H1 (cell line): ENCODE measurements around the gene CIT. TPM values are rescaled to one million over a fixed set of nuclear protein-coding genes. Genes with fewer than 3 reads are reported as not detected.

Source experiments
- CTCF ChIA-PET: fragments of 300-600 bp; sonication (Branson Sonifier 250); formaldehyde crosslinking; loops from one replicate; lab custom pipeline; 2021; ENCODE audit not compliant: partially characterized antibody; lab: Charles Lee
- POLR2A ChIA-PET: fragments of 300-600 bp; sonication (Branson Sonifier 250); formaldehyde crosslinking; loops from one replicate; lab custom pipeline; 2021; ENCODE audit warnings: inconsistent platforms; ENCODE audit not compliant: partially characterized antibody; lab: Charles Lee
- DNase-seq, 2 experiments: peaks; one replicate each; pipeline versions ENCODE4 v3.0.0 to v3.0.0-alpha.2; 2010 to 2022; ENCODE audit warnings: low spot score in 2 of 2, low read depth in 1 of 2, mixed read lengths in 1 of 2
- FAIRE-seq: peaks from 2 replicates; lab custom pipeline; 2011; peaks lifted over from hg19 to GRCh38; lab: Jason Lieb, UNC
- H2AFZ ChIP-seq: 2 replicates; pipeline ENCODE4 v1.8.1; 2012; ENCODE audit warnings: low read length, inconsistent platforms
- H2AK5ac ChIP-seq: 2 replicates; pipeline ENCODE4 v1.6.1; 2013; ENCODE audit warnings: low read depth, low read length
- H2BK120ac ChIP-seq: replicated peaks from 2 replicates; pipeline ENCODE3; 2013; ENCODE audit warnings: low read depth, low read length, inconsistent platforms
- H2BK12ac ChIP-seq: 2 replicates; pipeline ENCODE4 v1.6.1; 2013; ENCODE audit warnings: low read depth, low read length
- H2BK15ac ChIP-seq: 2 replicates; pipeline ENCODE4 v1.6.1; 2013; ENCODE audit warnings: low read length
- H2BK20ac ChIP-seq: 2 replicates; pipeline ENCODE4 v1.6.1; 2013; ENCODE audit warnings: low read length
- H2BK5ac ChIP-seq: 2 replicates; pipeline ENCODE4 v1.6.1; 2013; ENCODE audit warnings: low read depth, low read length
- H3K14ac ChIP-seq: 2 replicates; pipeline ENCODE4 v1.6.1; 2013; ENCODE audit warnings: inconsistent platforms; ENCODE audit not compliant: insufficient read length
- H3K18ac ChIP-seq: 2 replicates; pipeline ENCODE4 v1.6.1; 2013; ENCODE audit warnings: low read length; ENCODE audit errors: extremely low read depth
- H3K23ac ChIP-seq: 2 replicates; pipeline ENCODE4 v1.6.1; 2013; ENCODE audit warnings: inconsistent platforms; ENCODE audit not compliant: insufficient read length
- H3K23me2 ChIP-seq: 2 replicates; pipeline ENCODE4 v1.6.1; 2013; ENCODE audit warnings: low read depth, low read length
- H3K27ac ChIP-seq: 2 replicates; pipeline ENCODE4 v1.6.1; 2011; ENCODE audit warnings: low read depth, low read length, inconsistent platforms
- H3K27me3 ChIP-seq, 4 experiments: replicated peaks in 1 of 4; 1 replicate in 1 of 4; 2 replicates in 3 of 4; pipeline versions ENCODE4 v1.6.1 to v1.8.1; 2011 to 2013; ENCODE audit warnings: low read length in 3 of 4, mild to moderate bottlenecking in 3 of 4, inconsistent platforms in 2 of 4, mixed read lengths in 2 of 4, moderate library complexity in 1 of 4; ENCODE audit not compliant: control insufficient read depth in 3 of 4, insufficient read depth in 3 of 4; ENCODE audit errors: extremely low read depth in 1 of 4
- H3K36me3 ChIP-seq, 4 experiments: 2 replicates each; pipeline versions ENCODE4 v1.6.1 to v1.8.1; 2011 to 2013; ENCODE audit warnings: mild to moderate bottlenecking in 4 of 4, low read length in 3 of 4, moderate library complexity in 2 of 4, control low read depth in 1 of 4, inconsistent platforms in 1 of 4; ENCODE audit not compliant: insufficient read depth in 4 of 4, control insufficient read depth in 2 of 4
- H3K4ac ChIP-seq: replicated peaks from 2 replicates; pipeline ENCODE3; 2013; ENCODE audit warnings: low read length, low read depth, mixed read lengths, inconsistent platforms; ENCODE audit not compliant: insufficient read length
- H3K4me1 ChIP-seq, 4 experiments: replicated peaks in 1 of 4; 1 replicate in 1 of 4; 2 replicates in 3 of 4; pipeline versions ENCODE4 v1.6.1 to v1.8.1; 2011 to 2013; ENCODE audit warnings: low read length in 3 of 4, inconsistent platforms in 2 of 4, mixed read lengths in 1 of 4; ENCODE audit not compliant: insufficient read depth in 4 of 4, control insufficient read depth in 3 of 4
- H3K4me2 ChIP-seq, 2 experiments: 2 replicates each; pipeline versions ENCODE4 v1.6.1 to v1.8.1; 2011 to 2013; ENCODE audit warnings: low read depth in 2 of 2, low read length in 2 of 2, control low read depth in 1 of 2, inconsistent platforms in 1 of 2, mild to moderate bottlenecking in 1 of 2; ENCODE audit not compliant: insufficient read depth in 1 of 2
- H3K4me3 ChIP-seq, 4 experiments: fragments of 200-600, 300-600 bp in 1 of 4; sonication (generic), shearing (Covaris generic), sonication (Bioruptor Twin) in 1 of 4; 2 replicates each; pipeline versions ENCODE4 v1.5.1 to v1.8.1; 2011 to 2016; ENCODE audit warnings: low read length in 4 of 4, low read depth in 3 of 4, control low read depth in 2 of 4, inconsistent platforms in 2 of 4, mild to moderate bottlenecking in 2 of 4, mixed read lengths in 1 of 4, moderate library complexity in 1 of 4; ENCODE audit not compliant: insufficient read depth in 2 of 4; ENCODE audit errors: extremely low read depth in 1 of 4
- H3K56ac ChIP-seq: replicated peaks from 2 replicates; pipeline ENCODE3; 2013; ENCODE audit warnings: low read depth, mild to moderate bottlenecking, mixed read lengths, low read length, inconsistent platforms; ENCODE audit not compliant: insufficient read length
- H3K79me1 ChIP-seq: 2 replicates; pipeline ENCODE4 v1.6.1; 2013; ENCODE audit warnings: low read depth, low read length, control low read depth
- H3K79me2 ChIP-seq, 2 experiments: 2 replicates each; pipeline versions ENCODE4 v1.6.1 to v1.8.1; 2012 to 2013; ENCODE audit warnings: low read length in 2 of 2, mild to moderate bottlenecking in 2 of 2, inconsistent platforms in 1 of 2; ENCODE audit not compliant: insufficient read depth in 2 of 2, control insufficient read depth in 1 of 2
- H3K9ac ChIP-seq, 4 experiments: replicated peaks in 1 of 4; 1 replicate in 1 of 4; 2 replicates in 3 of 4; pipeline versions ENCODE4 v1.6.1 to v1.8.1; 2011 to 2013; ENCODE audit warnings: low read depth in 3 of 4, low read length in 3 of 4, control low read depth in 2 of 4, mild to moderate bottlenecking in 2 of 4, moderate library complexity in 2 of 4, inconsistent platforms in 1 of 4; ENCODE audit errors: extremely low read depth in 1 of 4
- H3K9me3 ChIP-seq, 2 experiments: 2 replicates each; pipeline versions ENCODE4 v1.6.1 to v1.8.1; 2012 to 2013; ENCODE audit warnings: mild to moderate bottlenecking in 2 of 2, moderate library complexity in 2 of 2, control low read depth in 1 of 2, inconsistent platforms in 1 of 2, low read depth in 1 of 2, low read length in 1 of 2, mixed read lengths in 1 of 2; ENCODE audit not compliant: insufficient read depth in 2 of 2
- H4K20me1 ChIP-seq, 2 experiments: replicated peaks in 1 of 2; 2 replicates each; pipeline versions ENCODE3 to v1.8.1; 2011 to 2013; ENCODE audit warnings: inconsistent platforms in 2 of 2, low read length in 2 of 2, mild to moderate bottlenecking in 1 of 2; ENCODE audit not compliant: insufficient read depth in 2 of 2, control insufficient read depth in 1 of 2
- H4K5ac ChIP-seq: 2 replicates; pipeline ENCODE4 v1.6.1; 2013; ENCODE audit warnings: low read length, low read depth, mixed read lengths, inconsistent platforms; ENCODE audit not compliant: insufficient read length
- H4K8ac ChIP-seq: 2 replicates; pipeline ENCODE4 v1.8.0; 2013; ENCODE audit warnings: mild to moderate bottlenecking, moderate library complexity, low read length, inconsistent platforms; ENCODE audit not compliant: insufficient read depth; ENCODE audit errors: extremely low read depth
- H4K91ac ChIP-seq: replicated peaks from 2 replicates; pipeline ENCODE3; 2013; ENCODE audit warnings: low read length, mixed read lengths, inconsistent platforms; ENCODE audit not compliant: insufficient read length
- ATF3 ChIP-seq: IDR thresholded peaks from 2 replicates; pipeline ENCODE4 v1.6.1; 2011; ENCODE audit warnings: low read depth, mild to moderate bottlenecking, low read length; ENCODE audit not compliant: insufficient read depth
- BCL11A ChIP-seq, 2 experiments: IDR thresholded peaks; one replicate each; pipeline ENCODE4 v1.6.1; 2011; ENCODE audit warnings: low read depth in 2 of 2, low read length in 2 of 2, mild to moderate bottlenecking in 2 of 2
- CREB1 ChIP-seq: IDR thresholded peaks from 2 replicates; pipeline ENCODE4 v1.6.1; 2012; ENCODE audit warnings: inconsistent platforms
- EGR1 ChIP-seq: IDR thresholded peaks from 2 replicates; pipeline ENCODE4 v1.6.1; 2011; ENCODE audit warnings: low read depth, low read length, borderline replicate concordance
- EP300 ChIP-seq, 2 experiments: IDR thresholded peaks; 1 replicate in 1 of 2; 2 replicates in 1 of 2; pipeline ENCODE4 v1.6.1; 2011 to 2012; ENCODE audit warnings: low read depth in 2 of 2, low read length in 2 of 2, mild to moderate bottlenecking in 2 of 2, borderline replicate concordance in 1 of 2, inconsistent platforms in 1 of 2, moderate library complexity in 1 of 2
- EZH2 ChIP-seq: fragments of 200-600 bp; sonication (generic); IDR thresholded peaks from 2 replicates; pipeline ENCODE4 v1.7.1; 2012; ENCODE audit warnings: low read depth, mild to moderate bottlenecking, moderate library complexity, low read length, inconsistent platforms; ENCODE audit not compliant: severe bottlenecking
- HDAC2 ChIP-seq, 2 experiments: fragments of 300-600 bp in 1 of 2; sonication (generic) in 1 of 2; IDR thresholded peaks; 2 replicates each; pipeline ENCODE4 v1.6.1; 2011 to 2012; ENCODE audit warnings: low read depth in 2 of 2, low read length in 2 of 2, mild to moderate bottlenecking in 2 of 2, moderate library complexity in 2 of 2, borderline replicate concordance in 1 of 2, inconsistent platforms in 1 of 2
- JUN ChIP-seq: IDR thresholded peaks from 2 replicates; pipeline ENCODE4 v1.6.1; 2011; ENCODE audit warnings: low read depth, mild to moderate bottlenecking, improper control_type of control experiment, low read length
- MAFK ChIP-seq: IDR thresholded peaks from 2 replicates; pipeline ENCODE4 v1.6.1; 2012; ENCODE audit warnings: low read depth, mild to moderate bottlenecking, improper control_type of control experiment, low read length
- NRF1 ChIP-seq: IDR thresholded peaks from 2 replicates; pipeline ENCODE4 v1.6.1; 2011; ENCODE audit warnings: mild to moderate bottlenecking, low read depth, low read length, improper control_type of control experiment
- RFX5 ChIP-seq: IDR thresholded peaks from 2 replicates; pipeline ENCODE4 v1.6.1; 2011; ENCODE audit warnings: low read depth, low read length, improper control_type of control experiment, borderline replicate concordance
- SAP30 ChIP-seq: fragments of 300-600 bp; sonication (generic); IDR thresholded peaks from 2 replicates; pipeline ENCODE4 v1.7.1; 2012; ENCODE audit warnings: low read length, moderate library complexity, mild to moderate bottlenecking, inconsistent platforms; ENCODE audit not compliant: insufficient read depth, insufficient replicate concordance
- SP4 ChIP-seq: IDR thresholded peaks from 2 replicates; pipeline ENCODE4 v1.6.1; 2012; ENCODE audit warnings: low read length, inconsistent platforms
- TCF12 ChIP-seq: IDR thresholded peaks from 2 replicates; pipeline ENCODE4 v1.6.1; 2011; ENCODE audit warnings: low read depth, mild to moderate bottlenecking, low read length
- WGBS, 2 experiments: shearing (Covaris generic) in 1 of 2; methylation state at CpG; one replicate each; pipeline versions ENCODE4 v1.1.6 to v1.1.7; 2013 to 2015; ENCODE audit warnings: low lambda C conversion rate in 2 of 2, mixed read lengths in 2 of 2, inconsistent platforms in 1 of 2, low coverage in 1 of 2, missing lambda C conversion rate in 1 of 2; ENCODE audit not compliant: insufficient replicate concordance in 2 of 2, insufficient coverage in 1 of 2, insufficient read length in 1 of 2; ENCODE audit errors: extremely low coverage in 1 of 2, missing lambda C conversion rate in 1 of 2; 5-methylcytosine and 5-hydroxymethylcytosine counted together
- polyA plus RNA-seq, 7 experiments: library from polyadenylated mRNA; depleted of rRNA in 3 of 7; stranded (reverse) in 5 of 7; unstranded in 2 of 7; fragments of >200 nt in 5 of 7; fragments of 200-250 nt in 2 of 7; gene quantifications; 1 replicate in 5 of 7; 2 replicates in 1 of 7; 4 replicates in 1 of 7; pipeline versions ENCODE4 v1.2.1 to v1.2.3, GENCODE V29; 2011 to 2013; ENCODE audit warnings: missing spikeins in 2 of 7, mixed read lengths in 2 of 7
- total RNA-seq: library from RNA; stranded (reverse); fragmentation: NEBNext Ultra II Directional; extraction: Animal tissue kit (Norgen Biotek cat#: 25700); gene quantifications from 2 replicates; pipeline ENCODE4 v1.2.1, GENCODE V29; 2021

The CIT gene
- total and polyA plus RNA-seq, 2 of the 8 experiments (the other 6 are each of a cell fraction or from before 2014, with no cell fraction given): 17.1 to 60.9 TPM

GRCh38 chr12:119783787-119784186 lies 93.3 kb downstream of the CIT start:
- Histone ChIP-seq H3K27me3 (no peaks in the 10 kb centered on the region), H3K23me2 (no peaks in the 10 kb centered on the region), H2AK5ac (no peak overlapping the region), H3K27ac (no peak overlapping the region), H3K79me2 (no peaks in the 10 kb centered on the region), H2BK20ac (no peak overlapping the region), H2BK120ac (no peak overlapping the region), H4K5ac (no peak overlapping the region), H2BK12ac (no peak overlapping the region), H2AFZ (no peak overlapping the region), H3K36me3 (peaks cover 5 to 36% (median 18%) of the 10 kb centered on the region in 4 experiments; a peak in 6 of 8 replicates), H3K4me1 (no peaks in the 10 kb centered on the region), H4K8ac (no peak overlapping the region), H3K56ac (no peak overlapping the region), H4K91ac (no peak overlapping the region), H3K18ac (no peak overlapping the region), H4K20me1 (peaks cover 0 to 2% of the 10 kb centered on the region in 2 experiments), H2BK5ac (no peak overlapping the region), H2BK15ac (no peak overlapping the region), H3K9me3 (no peaks in the 10 kb centered on the region), H3K14ac (no peak overlapping the region), H3K23ac (no peak overlapping the region), H3K79me1 (no peaks in the 10 kb centered on the region), H3K4me3 (no peak overlapping the region), H3K9ac (no peak overlapping the region), H3K4ac (no peak overlapping the region), H3K4me2 (no peak overlapping the region)
- ChIA-PET POLR2A (no interaction called here), CTCF (no interaction called here)
- DNase-seq (no peak), FAIRE-seq (no peak)
- WGBS, 2 experiments: 95% methylated on average over 6 of the region's 6 CpGs; no CpG with 5 or more reads in 1 of the 2 experiments
- TF ChIP-seq SP4: no peak
- no peak for TF ChIP-seq HDAC2 (IDR thresholded peaks at IDR 0.05; ENCODE audit: borderline replicate concordance in 1 of 2, low read depth in 2 of 2, low read length in 2 of 2)
- no peak for TF ChIP-seq ATF3
- no peak for TF ChIP-seq CREB1
- TF ChIP-seq NRF1: no peak
- TF ChIP-seq RFX5: no peak
- no peak for TF ChIP-seq JUN
- no peak for TF ChIP-seq SAP30
- TF ChIP-seq EGR1: no peak
- no peak for TF ChIP-seq EP300 (IDR thresholded peaks at IDR 0.05; ENCODE audit: borderline replicate concordance in 1 of 2, low read depth in 2 of 2, low read length in 2 of 2)
- TF ChIP-seq TCF12: no peak
- no peak for TF ChIP-seq BCL11A (IDR thresholded peaks at IDR 0.05; ENCODE audit: low read depth in 2 of 2, low read length in 2 of 2)
- no peak for TF ChIP-seq MAFK
- no peak for TF ChIP-seq EZH2
